Suprapubic skin (tissue), 4 donors: ENCODE data around the gene SENP6.

Experiments used
- CTCF ChIP-seq, 2 donors: fragments of 200-600 bp in 1 of 2; fragments of 450-650 bp in 1 of 2; sonication (generic) in 1 of 2; IDR thresholded peaks; one replicate each; pipeline ENCODE4 v1.5.1; 2016 to 2019; ENCODE audit warnings: antibody characterized with exemption in 2 of 2, mild to moderate bottlenecking in 1 of 2, moderate library complexity in 1 of 2
- POLR2A ChIP-seq, 2 donors: fragments of 450-650 bp; IDR thresholded peaks; one replicate each; pipeline ENCODE4 v1.6.1; 2017; ENCODE audit warnings: antibody characterized with exemption in 2 of 2, mild to moderate bottlenecking in 2 of 2, moderate library complexity in 2 of 2
- POLR2AphosphoS5 ChIP-seq, 3 donors: sonication (generic); formaldehyde crosslinking; IDR thresholded peaks; one replicate each; pipeline ENCODE4 v1.6.1; 2017; ENCODE audit warnings: antibody characterized with exemption in 3 of 3

- TF ChIP-seq CTCF (IDR thresholded peaks at IDR 0.05) = no peak
- no peak for TF ChIP-seq POLR2AphosphoS5 (IDR thresholded peaks at IDR 0.05)
- no peak for TF ChIP-seq POLR2A (IDR thresholded peaks at IDR 0.05)
Observed at GRCh38 chr6:75620381-75621304, 19.0 kb downstream of the SENP6 start.
